Panc1 (cell line): Measurements from ENCODE around the gene SMTNL1. TPM values are rescaled to one million over a fixed set of nuclear protein-coding genes. Genes with fewer than 3 reads are reported as not detected.

Experiments used
- ATAC-seq: fragments of 200-7000 bp; cut with Tn5 transposase; 2 replicates; pipeline ENCODE4 v1.9.1; 2020; ENCODE audit warnings: mild to moderate bottlenecking, moderate library complexity
- BruUV-seq: library from RNA; stranded (reverse); fragments of 400-500 nt; replicated peaks from 2 replicates; lab custom pipeline; 2021; lab: Mats Ljungman, UMichigan
- CTCF ChIA-PET: fragments of 300-600 bp; sonication (Branson Sonifier 250); formaldehyde crosslinking; loops from one replicate; lab custom pipeline; 2022; ENCODE audit warnings: antibody characterized with exemption; lab: Charles Lee
- POLR2A ChIA-PET: fragments of 300-600 bp; sonication (Branson Sonifier 250); formaldehyde crosslinking; loops from one replicate; lab custom pipeline; 2022; ENCODE audit warnings: antibody characterized with exemption; lab: Charles Lee
- DNase-seq: peaks from one replicate; pipeline ENCODE4 v3.0.0-alpha.2; 2010; ENCODE audit warnings: low read depth, low spot score
- H3K27ac ChIP-seq: 2 replicates; pipeline ENCODE4 v1.5.1; 2011; ENCODE audit warnings: mild to moderate bottlenecking, low read length, inconsistent platforms
- H3K27me3 ChIP-seq: fragments of 200-500 bp; sonication (Bioruptor generic); 2 replicates; pipeline ENCODE4 v1.6.0; 2014; ENCODE audit warnings: low read length, inconsistent platforms; ENCODE audit not compliant: control insufficient read depth, insufficient read depth
- H3K36me3 ChIP-seq: fragments of 200-500 bp; sonication (Bioruptor generic); 2 replicates; pipeline ENCODE4 v1.5.1; 2014; ENCODE audit warnings: inconsistent platforms, mild to moderate bottlenecking, low read length, moderate library complexity; ENCODE audit not compliant: control insufficient read depth, insufficient read depth
- H3K4me1 ChIP-seq: 2 replicates; pipeline ENCODE4 v1.5.1; 2011; ENCODE audit warnings: inconsistent platforms, mild to moderate bottlenecking, low read length, moderate library complexity; ENCODE audit not compliant: control insufficient read depth, insufficient read depth
- H3K4me3 ChIP-seq, 2 experiments: 2 replicates each; pipeline ENCODE4 v1.5.1; 2011 to 2012; ENCODE audit warnings: low read depth in 2 of 2, low read length in 2 of 2, mild to moderate bottlenecking in 2 of 2, inconsistent platforms in 1 of 2, moderate library complexity in 1 of 2
- H3K9me3 ChIP-seq: fragments of 200-500 bp; sonication (Bioruptor generic); 2 replicates; pipeline ENCODE4 v1.5.1; 2014; ENCODE audit warnings: low read depth, mild to moderate bottlenecking, inconsistent platforms, low read length, moderate library complexity; ENCODE audit not compliant: control insufficient read depth, insufficient read depth
- CTCF ChIP-seq: fragments of 450-650 bp; IDR thresholded peaks from 2 replicates; pipeline ENCODE4 v1.5.1; 2017; ENCODE audit warnings: mild to moderate bottlenecking
- POLR2AphosphoS5 ChIP-seq: IDR thresholded peaks from 2 replicates; pipeline ENCODE4 v1.6.1; 2012; ENCODE audit warnings: mild to moderate bottlenecking, low read depth, low read length, moderate library complexity
- REST ChIP-seq, 2 experiments: IDR thresholded peaks; 2 replicates each; pipeline ENCODE4 v1.6.1; 2011 to 2012; ENCODE audit warnings: low read depth in 2 of 2, control low read depth in 1 of 2, low read length in 1 of 2, mild to moderate bottlenecking in 1 of 2, moderate library complexity in 1 of 2; ENCODE audit not compliant: insufficient read depth in 1 of 2
- SIN3A ChIP-seq: IDR thresholded peaks from 2 replicates; pipeline ENCODE4 v1.6.1; 2012; ENCODE audit warnings: low read depth, mild to moderate bottlenecking, low read length, moderate library complexity, borderline replicate concordance; ENCODE audit not compliant: insufficient read depth
- TCF7L2 ChIP-seq: IDR thresholded peaks from 2 replicates; pipeline ENCODE4 v1.6.1; 2011; ENCODE audit warnings: mild to moderate bottlenecking, low read depth, low read length, inconsistent platforms
- in situ Hi-C: cut with HindIII; loops from 2 replicates; pipeline ENCODE4 v1.10.0; 2016; ENCODE audit warnings: low sequenced_read_pairs, low pct_unique_long_range_greater_than_20kb
- intact Hi-C: fragments of 100-400 bp; cut with micrococcal nuclease; formaldehyde crosslinking; loops from one replicate; pipeline ENCODE4 v1.10.0; 2022; ENCODE audit not compliant: unreplicated experiment
- total RNA-seq: library from RNA; stranded (reverse); gene quantifications from one replicate; pipeline ENCODE4 v1.2.1, GENCODE V29; 2021; ENCODE audit not compliant: unreplicated experiment

SMTNL1 gene
- total RNA-seq, 1 experiment from 2014 or later, result not detected

GRCh38 chr11:57543593-57543992 is 6.2 kb downstream of the SMTNL1 start:
- CTCF ChIA-PET, result interaction anchor here (0.8 kb wide), 1 partner anchor 447 kb away, joined by 3 read pairs; no protein-coding TSS in a partner anchor
- no peak overlapping the region for H3K27ac ChIP-seq
- no peaks in the 10 kb centered on the region for H3K4me1 ChIP-seq
- in situ Hi-C loops, result no loop called here
- no peak for TF ChIP-seq TCF7L2
- no peak for TF ChIP-seq POLR2AphosphoS5
- no peak for TF ChIP-seq REST (IDR thresholded peaks at IDR 0.05; ENCODE audit: insufficient read depth in 1 of 2, low read depth in 2 of 2, low read length in 1 of 2)
- TF ChIP-seq SIN3A, result no peak
- no peak for TF ChIP-seq CTCF
- ATAC-seq, result peak; percentile 31; the same call in 1 of the 2 replicates
- intact Hi-C loops, result no loop called here
- H3K4me3 ChIP-seq, result peak overlapping the region in 1 of 2 experiments; percentile 24; a peak in 1 of 4 replicates
- no peaks in the 10 kb centered on the region for H3K36me3 ChIP-seq
- no peaks in the 10 kb centered on the region for H3K9me3 ChIP-seq
- POLR2A ChIA-PET, result no interaction called here
- H3K27me3 ChIP-seq, result no peaks in the 10 kb centered on the region
- DNase-seq, result no peak
- no TSS peak for BruUV-seq

GRCh38 chr11:57544566-57544965 is 7.2 kb downstream of the SMTNL1 start:
- POLR2A ChIA-PET, result no interaction called here
- no peak for ATAC-seq
- no peaks in the 10 kb centered on the region for H3K4me1 ChIP-seq
- CTCF ChIA-PET, result no interaction called here
- in situ Hi-C loops (no loop called here), intact Hi-C loops (no loop called here)
- no peak for TF ChIP-seq SIN3A
- no peak for TF ChIP-seq CTCF
- no peak for TF ChIP-seq TCF7L2
- no peak overlapping the region for H3K4me3 ChIP-seq
- no peaks in the 10 kb centered on the region for H3K9me3 ChIP-seq
- BruUV-seq, result no TSS peak
- no peaks in the 10 kb centered on the region for H3K27me3 ChIP-seq
- DNase-seq, result no peak
- no peaks in the 10 kb centered on the region for H3K36me3 ChIP-seq
- no peak overlapping the region for H3K27ac ChIP-seq
